ENCODE data around the gene ESRRA.

GRCh38 chr11:64333556-64333955 is 28.2 kb downstream of the ESRRA start:
- TF ChIP-seq CTCF (conservative IDR thresholded peaks at IDR 0.05) = no peak
- no peak for TF ChIP-seq EZH2 (IDR thresholded peaks at IDR 0.05; ENCODE audit: low read depth)
